ENCODE measurements around the gene RTL10. TPM values are rescaled to one million over a fixed set of nuclear protein-coding genes. Genes with fewer than 3 reads are reported as not detected.

Gene RTL10
- polyA plus RNA-seq, 1 donor from 2014 or later = 11.7 TPM

DNA sequence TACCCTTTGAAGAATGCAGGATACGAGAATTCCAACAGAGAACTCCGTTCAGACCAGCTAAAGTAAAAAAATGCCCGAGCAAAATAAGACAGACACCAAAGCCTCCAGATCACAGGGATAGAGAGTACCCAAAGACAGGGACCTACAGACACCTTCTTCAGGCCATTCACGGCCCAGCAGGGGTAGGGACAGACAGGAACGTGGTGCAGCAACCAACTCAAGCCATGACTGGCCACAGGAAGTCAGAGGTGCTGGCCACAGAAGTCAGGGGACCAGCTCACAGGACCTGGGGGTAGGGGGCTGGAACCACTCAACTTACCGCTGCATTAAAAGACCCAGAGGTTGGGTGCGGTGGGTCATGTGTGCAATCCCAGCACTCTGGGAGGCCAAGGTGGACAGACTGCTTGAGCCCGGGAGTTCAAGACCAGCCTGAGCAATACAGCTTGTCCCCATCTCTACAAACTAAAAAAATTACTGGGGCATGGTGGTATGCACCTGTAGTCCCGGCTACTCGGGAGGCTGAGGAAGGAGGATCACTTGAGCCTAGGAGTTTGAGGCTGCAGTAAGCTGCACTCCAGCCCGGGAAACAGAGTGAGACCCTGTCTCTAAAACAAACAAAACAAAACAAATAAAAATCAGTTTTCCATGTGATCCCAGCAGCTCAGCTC lies 47.0 kb upstream of the RTL10 start (continued):
- TF ChIP-seq, protein P1, sequence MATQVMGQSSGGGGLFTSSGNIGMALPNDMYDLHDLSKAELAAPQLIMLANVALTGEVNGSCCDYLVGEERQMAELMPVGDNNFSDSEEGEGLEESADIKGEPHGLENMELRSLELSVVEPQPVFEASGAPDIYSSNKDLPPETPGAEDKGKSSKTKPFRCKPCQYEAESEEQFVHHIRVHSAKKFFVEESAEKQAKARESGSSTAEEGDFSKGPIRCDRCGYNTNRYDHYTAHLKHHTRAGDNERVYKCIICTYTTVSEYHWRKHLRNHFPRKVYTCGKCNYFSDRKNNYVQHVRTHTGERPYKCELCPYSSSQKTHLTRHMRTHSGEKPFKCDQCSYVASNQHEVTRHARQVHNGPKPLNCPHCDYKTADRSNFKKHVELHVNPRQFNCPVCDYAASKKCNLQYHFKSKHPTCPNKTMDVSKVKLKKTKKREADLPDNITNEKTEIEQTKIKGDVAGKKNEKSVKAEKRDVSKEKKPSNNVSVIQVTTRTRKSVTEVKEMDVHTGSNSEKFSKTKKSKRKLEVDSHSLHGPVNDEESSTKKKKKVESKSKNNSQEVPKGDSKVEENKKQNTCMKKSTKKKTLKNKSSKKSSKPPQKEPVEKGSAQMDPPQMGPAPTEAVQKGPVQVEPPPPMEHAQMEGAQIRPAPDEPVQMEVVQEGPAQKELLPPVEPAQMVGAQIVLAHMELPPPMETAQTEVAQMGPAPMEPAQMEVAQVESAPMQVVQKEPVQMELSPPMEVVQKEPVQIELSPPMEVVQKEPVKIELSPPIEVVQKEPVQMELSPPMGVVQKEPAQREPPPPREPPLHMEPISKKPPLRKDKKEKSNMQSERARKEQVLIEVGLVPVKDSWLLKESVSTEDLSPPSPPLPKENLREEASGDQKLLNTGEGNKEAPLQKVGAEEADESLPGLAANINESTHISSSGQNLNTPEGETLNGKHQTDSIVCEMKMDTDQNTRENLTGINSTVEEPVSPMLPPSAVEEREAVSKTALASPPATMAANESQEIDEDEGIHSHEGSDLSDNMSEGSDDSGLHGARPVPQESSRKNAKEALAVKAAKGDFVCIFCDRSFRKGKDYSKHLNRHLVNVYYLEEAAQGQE (IDR thresholded peaks at IDR 0.05; ENCODE audit: borderline replicate concordance) = no peak
- no peak for TF ChIP-seq EZH2 (IDR thresholded peaks at IDR 0.05; ENCODE audit: borderline replicate concordance, insufficient read depth, low read length, poor library complexity, severe bottlenecking)

DNA sequence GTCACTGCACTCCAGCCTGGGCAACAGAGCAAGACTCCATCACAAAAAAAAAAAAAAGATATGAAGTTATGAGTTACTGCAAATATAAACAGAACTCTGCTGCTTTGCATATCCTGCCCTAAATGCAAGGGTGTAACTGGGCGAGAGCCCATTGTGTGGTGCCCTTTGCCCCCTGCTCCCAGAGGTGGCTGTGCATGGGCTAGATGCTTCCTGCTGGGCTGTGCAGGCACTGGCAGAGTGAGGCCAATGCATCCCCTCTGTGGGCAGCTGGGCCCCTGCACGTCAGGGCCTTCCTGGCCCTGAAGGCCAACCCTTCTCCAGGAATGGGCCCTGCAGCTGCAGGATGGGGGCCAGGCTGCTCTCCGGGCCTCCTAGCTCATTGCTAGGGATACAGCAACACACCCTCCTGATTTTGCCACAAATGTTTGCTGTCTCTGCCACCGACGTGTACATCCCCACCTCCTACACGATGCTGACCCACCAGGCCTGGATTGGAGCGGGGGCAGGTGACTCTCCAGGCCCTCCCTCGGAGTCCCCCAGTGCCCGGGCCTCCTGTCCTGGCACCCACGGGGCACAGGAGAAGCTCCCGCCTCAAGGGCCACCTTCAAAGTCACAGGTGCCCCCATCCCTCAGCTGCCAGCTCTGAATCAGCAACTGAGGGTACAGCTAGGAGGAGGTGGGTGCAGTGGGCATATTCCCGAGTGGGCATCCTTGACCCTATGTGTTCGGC lies 46.2 kb upstream of the RTL10 start:
- H3K27ac ChIP-seq (ENCODE audit: low read length) = no peak overlapping the region
- no peak overlapping the region for H2AFZ ChIP-seq (ENCODE audit: low read depth, low read length)
- no peak for TF ChIP-seq TAF1 (IDR thresholded peaks at IDR 0.05; ENCODE audit: low read depth)
- no peak for TF ChIP-seq RAD21 (conservative IDR thresholded peaks at IDR 0.05)
- TF ChIP-seq EP300 (conservative IDR thresholded peaks at IDR 0.05; ENCODE audit: poor library complexity, severe bottlenecking) = no peak
- no peak for TF ChIP-seq EZH2 (IDR thresholded peaks at IDR 0.05; ENCODE audit: borderline replicate concordance, insufficient read depth, low read length, poor library complexity, severe bottlenecking)
- TF ChIP-seq, protein P1 (IDR thresholded peaks at IDR 0.05; ENCODE audit: borderline replicate concordance) = no peak
- no peak for TF ChIP-seq SMC3 (conservative IDR thresholded peaks at IDR 0.05; ENCODE audit: poor library complexity)
- TF ChIP-seq MXI1 (conservative IDR thresholded peaks at IDR 0.05; ENCODE audit: poor library complexity, severe bottlenecking) = no peak
- TF ChIP-seq, protein P2, sequence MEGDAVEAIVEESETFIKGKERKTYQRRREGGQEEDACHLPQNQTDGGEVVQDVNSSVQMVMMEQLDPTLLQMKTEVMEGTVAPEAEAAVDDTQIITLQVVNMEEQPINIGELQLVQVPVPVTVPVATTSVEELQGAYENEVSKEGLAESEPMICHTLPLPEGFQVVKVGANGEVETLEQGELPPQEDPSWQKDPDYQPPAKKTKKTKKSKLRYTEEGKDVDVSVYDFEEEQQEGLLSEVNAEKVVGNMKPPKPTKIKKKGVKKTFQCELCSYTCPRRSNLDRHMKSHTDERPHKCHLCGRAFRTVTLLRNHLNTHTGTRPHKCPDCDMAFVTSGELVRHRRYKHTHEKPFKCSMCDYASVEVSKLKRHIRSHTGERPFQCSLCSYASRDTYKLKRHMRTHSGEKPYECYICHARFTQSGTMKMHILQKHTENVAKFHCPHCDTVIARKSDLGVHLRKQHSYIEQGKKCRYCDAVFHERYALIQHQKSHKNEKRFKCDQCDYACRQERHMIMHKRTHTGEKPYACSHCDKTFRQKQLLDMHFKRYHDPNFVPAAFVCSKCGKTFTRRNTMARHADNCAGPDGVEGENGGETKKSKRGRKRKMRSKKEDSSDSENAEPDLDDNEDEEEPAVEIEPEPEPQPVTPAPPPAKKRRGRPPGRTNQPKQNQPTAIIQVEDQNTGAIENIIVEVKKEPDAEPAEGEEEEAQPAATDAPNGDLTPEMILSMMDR (IDR thresholded peaks at IDR 0.05; ENCODE audit: poor library complexity, severe bottlenecking) = no peak
- TF ChIP-seq POLR2AphosphoS5 (IDR thresholded peaks at IDR 0.05) = no peak
- no peaks in the 10 kb centered on the region for H3K27me3 ChIP-seq (ENCODE audit: insufficient read depth, low read depth, low read length)
- no peak overlapping the region for H3K4me2 ChIP-seq (ENCODE audit: low read length)
- no peak overlapping the region for H3K9ac ChIP-seq (ENCODE audit: low read length)
- H4K20me1 ChIP-seq (ENCODE audit: insufficient read depth) = no peaks in the 10 kb centered on the region
- H3K4me3 ChIP-seq (ENCODE audit: low read length) = no peak overlapping the region
- H3K9me2 ChIP-seq (ENCODE audit: insufficient read depth, low read length) = no peaks in the 10 kb centered on the region
- no peaks in the 10 kb centered on the region for H3K9me3 ChIP-seq (ENCODE audit: low read length)
- no peaks in the 10 kb centered on the region for H3K79me2 ChIP-seq (replicated peaks; ENCODE audit: insufficient read depth, low read length)
- no peaks in the 10 kb centered on the region for H3K36me3 ChIP-seq (ENCODE audit: insufficient read depth, low read length)
- H3F3A ChIP-seq (ENCODE audit: insufficient read depth, low read length, poor library complexity, severe bottlenecking) = no peaks in the 10 kb centered on the region
